SJCRH30 (cell line): ENCODE results near the gene MYL6B. TPM values are rescaled to one million over a fixed set of nuclear protein-coding genes. Genes with fewer than 3 reads are reported as not detected.
A peak's percentile ranks its signal among the peaks of the same experiment; 100 is the strongest.

Source experiments
- DNase-seq, 2 experiments: peaks; one replicate each; pipeline ENCODE4 v3.0.0-alpha.2; 2015 to 2020
- H3K27ac ChIP-seq: fragments of 250-450 bp; sonication (Bioruptor Pico); 2 replicates; pipeline ENCODE4 v1.5.1; 2020; ENCODE audit warnings: mild to moderate bottlenecking, moderate library complexity
- H3K27me3 ChIP-seq: fragments of 250-450 bp; sonication (Bioruptor Pico); 2 replicates; pipeline ENCODE4 v1.5.1; 2020; ENCODE audit warnings: mild to moderate bottlenecking, moderate library complexity
- H3K36me3 ChIP-seq: fragments of 250-450 bp; sonication (Bioruptor Pico); 2 replicates; pipeline ENCODE4 v1.5.1; 2020; ENCODE audit warnings: mild to moderate bottlenecking, moderate library complexity
- H3K4me1 ChIP-seq: fragments of 250-450 bp; sonication (Bioruptor Pico); 2 replicates; pipeline ENCODE4 v1.5.1; 2020; ENCODE audit warnings: mild to moderate bottlenecking, moderate library complexity
- H3K4me3 ChIP-seq: fragments of 250-450 bp; sonication (Bioruptor Pico); 2 replicates; pipeline ENCODE4 v1.5.1; 2020; ENCODE audit warnings: mild to moderate bottlenecking, moderate library complexity
- H3K9me3 ChIP-seq: fragments of 250-450 bp; sonication (Bioruptor Pico); replicated peaks from 2 replicates; pipeline ENCODE4 v1.5.1; 2020; ENCODE audit warnings: mild to moderate bottlenecking, moderate library complexity
- total RNA-seq: library from RNA; depleted of rRNA; stranded (reverse); fragments of >200 nt; shearing (Covaris generic); gene quantifications from 2 replicates; pipeline ENCODE4 v1.2.3, GENCODE V29; 2014

The MYL6B gene
- total RNA-seq, 1 experiment from 2014 or later: 199 TPM

DNA sequence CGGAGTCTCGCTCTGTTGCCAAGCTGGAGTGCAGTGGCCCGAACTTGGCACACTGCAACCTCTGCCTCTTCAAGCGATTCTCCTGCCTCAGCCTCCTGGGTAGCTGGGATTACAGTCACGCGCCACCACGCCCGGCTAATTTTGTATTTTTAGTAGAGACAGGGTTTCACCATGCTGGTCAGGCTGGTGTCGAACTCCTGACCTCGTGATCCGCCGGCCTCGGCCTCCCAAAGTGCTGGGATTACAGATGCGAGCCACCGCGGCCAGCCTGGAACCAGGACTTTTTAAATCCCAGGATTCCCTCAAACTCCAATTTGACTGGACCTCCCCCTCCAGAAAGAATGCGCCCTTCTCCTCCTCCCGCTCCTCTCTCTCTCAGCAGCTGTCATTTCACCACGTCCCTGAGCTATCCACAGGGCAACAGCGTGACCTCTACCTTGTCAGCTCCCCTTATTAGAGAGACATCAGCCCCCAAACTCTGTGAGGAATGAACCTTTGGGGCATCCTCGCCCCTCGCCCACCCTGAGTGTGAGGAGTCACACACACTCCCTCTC, 22.4 kb upstream of the MYL6B start:
- Histone ChIP-seq H3K27me3 (no peaks in the 10 kb centered on the region), H3K9me3 (no peaks in the 10 kb centered on the region), H3K27ac (no peak overlapping the region), H3K4me3 (no peak overlapping the region), H3K36me3 (peaks cover 32% of the 10 kb centered on the region), H3K4me1 (peaks cover 14% of the 10 kb centered on the region)
- no peak for DNase-seq

DNA sequence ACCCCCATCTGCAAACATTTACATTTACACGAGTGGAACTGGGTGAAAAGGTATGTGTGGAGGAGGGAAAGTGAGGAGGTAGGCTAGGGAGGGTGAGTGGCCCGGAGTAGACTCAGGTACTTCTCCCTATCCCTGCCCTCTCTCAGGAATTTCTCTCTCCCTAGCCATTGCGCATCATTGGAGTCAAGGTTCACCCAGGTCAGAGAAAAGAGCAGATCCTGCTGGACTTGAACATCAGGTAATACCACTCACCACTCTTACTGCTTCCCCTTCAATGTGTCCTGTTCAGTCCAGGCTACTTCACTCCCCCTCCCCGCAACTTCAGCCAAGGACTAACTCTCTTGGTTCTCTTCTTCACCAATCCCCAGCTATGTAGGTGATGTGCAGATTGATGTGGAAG, 21.5 kb upstream of the MYL6B start:
- Histone ChIP-seq H3K27me3 (no peaks in the 10 kb centered on the region), H3K36me3 (peaks cover 34% of the 10 kb centered on the region), H3K27ac (no peak overlapping the region), H3K9me3 (no peaks in the 10 kb centered on the region), H3K4me1 (peaks cover 14% of the 10 kb centered on the region), H3K4me3 (no peak overlapping the region)
- DNase-seq: no peak

DNA sequence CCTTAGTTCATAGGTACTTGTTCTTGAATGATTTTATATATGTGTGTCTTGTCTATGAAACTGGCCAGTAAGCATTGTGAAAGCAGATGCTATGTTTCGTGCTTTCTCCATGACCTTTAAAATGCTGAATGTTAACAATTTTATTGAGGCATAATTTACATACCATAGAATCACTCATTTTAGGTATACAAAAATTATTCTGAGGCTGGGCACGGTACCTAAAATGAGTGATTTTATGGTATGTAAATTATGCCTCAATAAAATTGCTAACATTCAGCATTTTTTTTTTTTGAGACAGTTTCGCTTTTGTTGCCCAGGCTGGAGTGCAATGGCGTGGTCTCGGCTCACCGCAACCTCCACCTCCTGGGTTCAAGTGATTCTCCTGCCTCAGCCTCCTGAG, 17.5 kb upstream of the MYL6B start:
- DNase-seq: no peak
- Histone ChIP-seq H3K9me3 (no peaks in the 10 kb centered on the region), H3K27ac (no peak overlapping the region), H3K4me1 (peaks cover 2% of the 10 kb centered on the region; the same call in 1 of the 2 replicates), H3K4me3 (no peak overlapping the region), H3K27me3 (no peaks in the 10 kb centered on the region), H3K36me3 (peaks cover 56% of the 10 kb centered on the region)

DNA sequence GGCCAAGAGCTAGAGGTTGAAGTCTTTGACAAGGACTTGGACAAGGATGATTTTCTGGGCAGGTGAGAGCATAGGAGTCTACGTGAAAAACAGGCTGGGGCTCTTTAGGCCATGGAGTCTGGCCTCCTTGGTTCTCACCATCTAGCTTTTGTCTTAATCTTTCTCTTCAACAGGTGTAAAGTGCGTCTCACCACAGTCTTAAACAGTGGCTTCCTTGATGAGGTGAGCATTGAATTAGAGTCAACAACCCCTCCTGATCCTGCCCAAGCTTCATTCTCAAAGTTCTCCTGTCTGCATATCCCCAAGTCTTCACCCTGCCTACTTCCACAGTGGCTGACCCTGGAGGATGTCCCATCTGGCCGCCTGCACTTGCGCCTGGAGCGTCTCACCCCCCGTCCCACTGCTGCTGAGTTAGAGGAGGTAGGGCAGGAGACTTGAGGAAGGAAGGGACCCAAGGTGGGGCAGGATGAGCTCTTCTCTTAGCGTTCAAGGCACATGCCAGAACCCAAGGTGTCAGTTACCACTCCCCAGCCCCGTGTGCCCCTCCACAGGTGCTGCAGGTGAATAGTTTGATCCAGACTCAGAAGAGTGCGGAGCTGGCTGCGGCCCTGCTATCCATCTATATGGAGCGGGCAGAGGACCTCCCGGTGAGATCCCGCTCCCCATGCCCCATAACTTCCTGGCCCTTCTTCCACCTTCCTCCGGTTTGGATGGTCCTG, 14.4 kb upstream of the MYL6B start:
- Histone ChIP-seq H3K27me3 (no peaks in the 10 kb centered on the region), H3K36me3 (peaks cover 52% of the 10 kb centered on the region), H3K4me3 (no peak overlapping the region), H3K4me1 (no peaks in the 10 kb centered on the region), H3K9me3 (no peaks in the 10 kb centered on the region), H3K27ac (no peak overlapping the region)
- DNase-seq: no peak

DNA sequence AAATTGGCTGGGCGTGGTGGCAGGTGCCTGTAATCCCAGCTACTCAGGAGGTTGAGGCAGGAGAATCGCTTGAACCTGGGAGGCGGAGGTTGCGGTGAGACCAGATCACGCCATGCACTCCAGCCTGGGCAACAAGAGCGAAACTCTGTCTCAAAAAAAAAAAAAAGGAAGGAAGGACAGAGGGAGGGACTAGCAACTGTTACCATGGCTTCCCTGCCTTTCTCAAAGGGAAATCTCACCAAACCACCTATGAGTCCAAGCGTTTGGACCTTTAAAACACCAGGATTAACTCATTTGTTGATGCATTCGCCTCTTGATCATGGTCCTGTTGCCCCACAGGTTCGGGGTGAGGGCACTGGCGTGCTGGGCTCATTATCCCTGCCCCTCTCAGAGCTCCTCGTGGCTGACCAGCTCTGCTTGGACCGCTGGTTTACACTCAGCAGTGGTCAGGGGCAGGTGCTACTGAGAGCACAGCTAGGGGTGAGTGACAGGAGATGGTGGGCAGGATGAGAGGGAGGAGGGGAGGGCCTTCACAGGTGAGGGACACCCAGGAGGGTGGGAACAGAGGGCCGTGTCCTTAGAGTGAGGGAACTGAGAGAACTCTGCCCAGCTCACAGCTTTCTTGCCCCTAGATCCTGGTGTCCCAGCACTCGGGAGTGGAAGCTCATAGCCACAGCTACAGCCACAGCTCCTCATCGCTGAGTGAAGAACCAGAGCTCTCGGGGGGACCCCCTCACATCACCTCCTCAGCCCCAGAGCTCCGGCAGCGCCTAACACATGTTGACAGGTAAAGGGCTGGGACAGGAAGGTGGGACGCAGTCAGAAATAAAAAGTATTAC, 10.2 kb upstream of the MYL6B start:
- Histone ChIP-seq H3K4me1 (peaks cover 7% of the 10 kb centered on the region), H3K27ac (no peak overlapping the region), H3K9me3 (no peaks in the 10 kb centered on the region), H3K27me3 (no peaks in the 10 kb centered on the region), H3K36me3 (peaks cover 53% of the 10 kb centered on the region), H3K4me3 (no peak overlapping the region)
- DNase-seq: no peak

DNA sequence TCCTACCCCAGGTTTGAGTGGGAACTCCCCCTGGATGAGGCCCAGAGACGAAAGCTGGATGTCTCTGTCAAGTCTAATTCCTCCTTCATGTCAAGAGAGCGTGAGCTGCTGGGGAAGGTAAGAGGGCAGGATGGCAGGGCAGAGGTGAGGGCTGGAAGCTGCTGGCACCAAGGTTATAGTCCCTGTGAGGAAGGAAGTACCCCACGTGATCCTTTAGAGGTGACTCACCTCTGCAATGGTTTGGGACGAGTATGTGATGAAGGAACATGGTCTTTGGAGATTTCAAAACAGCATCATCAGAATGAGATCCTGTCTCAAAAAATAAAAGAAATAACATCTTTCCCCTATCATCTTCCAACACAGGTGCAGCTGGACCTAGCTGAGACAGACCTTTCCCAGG, 9.2 kb upstream of the MYL6B start:
- no peak overlapping the region for H3K4me3 ChIP-seq
- H3K4me1 ChIP-seq: peaks cover 7% of the 10 kb centered on the region
- peaks cover 43% of the 10 kb centered on the region for H3K36me3 ChIP-seq
- no peak for DNase-seq
- no peak overlapping the region for H3K27ac ChIP-seq
- no peaks in the 10 kb centered on the region for H3K9me3 ChIP-seq
- H3K27me3 ChIP-seq: no peaks in the 10 kb centered on the region

DNA sequence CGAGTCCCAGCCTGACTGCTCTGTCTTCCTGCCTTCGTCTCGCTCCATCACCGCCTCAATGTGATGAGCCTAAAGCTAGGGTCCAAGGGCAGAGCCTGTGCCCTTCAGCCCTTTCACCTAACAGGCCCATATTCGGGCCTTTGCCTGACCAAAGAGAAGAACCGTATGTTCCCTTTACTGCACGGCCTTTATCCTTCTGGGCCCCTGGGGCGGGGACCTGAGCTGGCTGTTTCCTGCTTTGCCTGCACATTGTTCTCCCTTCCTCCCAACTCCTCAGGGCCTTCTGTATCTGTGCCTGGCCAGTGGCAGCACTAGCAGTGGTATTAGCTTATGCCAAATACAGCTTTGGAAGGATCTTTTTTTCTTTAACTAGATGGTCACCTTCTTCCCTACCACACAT, 8.5 kb upstream of the MYL6B start:
- Histone ChIP-seq H3K27me3 (no peaks in the 10 kb centered on the region), H3K4me3 (no peak overlapping the region), H3K9me3 (no peaks in the 10 kb centered on the region), H3K27ac (no peak overlapping the region), H3K36me3 (peaks cover 36% of the 10 kb centered on the region), H3K4me1 (peaks cover 7% of the 10 kb centered on the region)
- DNase-seq: no peak

DNA sequence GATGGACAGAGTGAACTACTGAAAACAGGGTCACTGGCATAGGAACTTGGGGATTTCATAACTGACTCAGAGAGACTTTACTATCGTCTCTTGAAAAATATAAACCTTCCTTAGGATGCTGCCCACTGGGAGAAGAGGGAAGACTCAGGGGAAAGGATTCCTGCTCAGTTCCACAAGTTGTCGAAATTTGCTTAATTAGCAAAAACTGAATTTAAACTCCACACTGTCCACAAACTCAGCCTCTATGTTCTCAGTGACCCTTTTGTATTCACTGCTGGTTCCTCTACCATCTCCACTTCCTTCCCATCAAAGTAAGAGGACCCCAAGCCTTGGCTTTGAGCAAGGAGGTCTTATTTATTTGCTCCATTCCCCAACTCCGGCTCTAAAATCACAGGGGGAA, 7.2 kb upstream of the MYL6B start:
- H3K4me3 ChIP-seq: no peak overlapping the region
- H3K4me1 ChIP-seq: peaks cover 7% of the 10 kb centered on the region
- H3K27me3 ChIP-seq: no peaks in the 10 kb centered on the region
- DNase-seq: no peak
- H3K36me3 ChIP-seq: peaks cover 32% of the 10 kb centered on the region
- no peaks in the 10 kb centered on the region for H3K9me3 ChIP-seq
- no peak overlapping the region for H3K27ac ChIP-seq

DNA sequence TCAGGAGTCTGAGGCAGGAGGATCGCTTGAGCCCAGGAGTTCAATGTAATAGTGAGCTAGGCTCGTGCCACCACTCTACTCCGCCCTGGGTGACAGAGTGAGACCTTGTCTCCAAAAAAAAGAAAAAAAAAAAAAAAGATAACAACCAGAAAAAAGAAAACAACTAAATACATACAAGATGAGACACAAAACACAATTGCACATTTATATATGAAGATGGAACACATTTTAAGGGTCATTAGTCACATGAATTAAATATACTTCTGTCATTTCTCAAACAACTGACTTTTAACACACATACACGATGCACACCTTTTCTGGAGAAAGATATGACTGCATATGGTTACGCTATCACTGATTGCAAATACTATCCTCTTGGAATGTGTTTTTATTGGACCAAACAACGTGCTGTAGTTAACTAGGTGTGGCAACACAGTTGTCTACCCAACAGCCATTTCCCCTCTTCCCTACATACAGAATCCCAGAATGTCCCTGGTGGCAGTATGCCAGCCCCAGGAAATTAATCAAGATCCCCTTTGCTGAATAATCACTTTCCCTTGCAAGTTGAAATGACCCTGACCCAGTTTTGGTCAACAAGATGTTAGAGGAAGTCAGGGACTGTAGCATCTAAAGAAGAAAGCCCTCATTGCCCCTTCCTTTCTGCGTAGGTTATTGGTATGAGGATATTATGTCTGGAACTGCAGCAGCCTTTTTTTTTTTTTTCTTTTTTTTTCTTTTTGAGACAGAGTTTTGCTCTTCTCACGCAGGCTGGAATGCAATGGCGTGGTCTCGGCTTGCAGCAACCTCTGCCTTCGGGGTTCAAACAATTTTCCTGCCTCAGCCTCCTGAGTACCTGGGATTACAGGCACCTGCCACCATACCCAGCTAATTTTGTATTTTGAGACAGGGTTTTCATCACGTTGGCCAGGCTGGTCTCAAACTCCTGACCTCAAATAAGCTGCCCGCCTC, 5.6 kb upstream of the MYL6B start:
- Histone ChIP-seq H3K27me3 (no peaks in the 10 kb centered on the region), H3K4me1 (peaks cover 7% of the 10 kb centered on the region), H3K36me3 (peaks cover 26% of the 10 kb centered on the region), H3K27ac (no peak overlapping the region), H3K9me3 (no peaks in the 10 kb centered on the region), H3K4me3 (no peak overlapping the region)
- peak in 1 of 2 experiments; percentile 45 for DNase-seq

DNA sequence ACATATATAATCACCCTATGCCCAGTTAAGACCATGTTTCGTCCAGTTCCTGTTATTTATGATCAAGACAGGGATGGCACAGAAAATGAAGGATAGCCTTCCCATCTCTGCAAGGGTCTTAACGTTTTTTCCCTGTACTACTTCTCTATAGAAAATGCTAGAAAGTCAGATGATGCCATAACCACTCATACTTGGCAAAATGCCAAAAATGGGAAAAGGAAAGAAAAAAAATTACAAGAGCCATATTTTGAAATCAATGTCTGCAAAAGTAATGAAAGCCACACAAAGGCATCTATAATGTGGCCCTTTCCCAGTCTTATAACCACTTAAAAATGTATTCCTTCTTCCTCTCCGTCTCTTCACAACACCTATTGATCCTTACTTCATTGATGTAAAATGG, 1.8 kb upstream of the MYL6B start:
- no peak overlapping the region for H3K27ac ChIP-seq
- H3K27me3 ChIP-seq: no peaks in the 10 kb centered on the region
- H3K4me3 ChIP-seq: no peak overlapping the region
- no peaks in the 10 kb centered on the region for H3K9me3 ChIP-seq
- H3K36me3 ChIP-seq: 0 out of 2 replicates have a peak, but pooled peaks cover 4% of the 10 kb centered on the region
- peaks cover 32% of the 10 kb centered on the region for H3K4me1 ChIP-seq
- peak in 1 of 2 experiments; percentile 37 for DNase-seq

DNA sequence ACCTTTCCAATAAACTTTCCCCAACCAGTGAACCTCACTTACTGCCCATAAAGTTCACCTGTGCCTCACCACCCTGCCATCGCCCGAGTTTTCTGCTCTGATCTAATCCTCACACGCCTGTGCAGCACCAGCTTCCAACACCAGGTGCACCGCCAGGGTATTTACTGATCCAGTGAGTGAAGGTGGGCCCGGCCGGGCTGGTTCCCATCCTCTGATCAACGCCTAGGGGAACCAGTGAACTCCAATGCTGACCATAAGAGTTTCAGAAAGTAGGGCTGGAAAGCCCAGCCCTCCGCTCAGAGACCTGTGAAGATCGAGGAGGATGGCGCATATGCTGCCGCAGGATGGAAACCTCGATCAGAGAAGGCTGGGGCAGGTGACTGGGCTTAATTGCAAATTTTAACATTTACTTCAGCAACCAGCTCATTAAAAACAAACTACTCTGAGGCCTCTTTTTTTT, 685 bp upstream of the MYL6B start:
- Histone ChIP-seq H3K27me3 (no peaks in the 10 kb centered on the region), H3K9me3 (no peaks in the 10 kb centered on the region), H3K4me3 (peak overlapping the region; percentile 69), H3K36me3 (peaks cover 10% of the 10 kb centered on the region; the same call in 1 of the 2 replicates), H3K27ac (peak overlapping the region; percentile 95), H3K4me1 (peaks cover 31% of the 10 kb centered on the region)
- peak; percentile 31 to 44 for DNase-seq

DNA sequence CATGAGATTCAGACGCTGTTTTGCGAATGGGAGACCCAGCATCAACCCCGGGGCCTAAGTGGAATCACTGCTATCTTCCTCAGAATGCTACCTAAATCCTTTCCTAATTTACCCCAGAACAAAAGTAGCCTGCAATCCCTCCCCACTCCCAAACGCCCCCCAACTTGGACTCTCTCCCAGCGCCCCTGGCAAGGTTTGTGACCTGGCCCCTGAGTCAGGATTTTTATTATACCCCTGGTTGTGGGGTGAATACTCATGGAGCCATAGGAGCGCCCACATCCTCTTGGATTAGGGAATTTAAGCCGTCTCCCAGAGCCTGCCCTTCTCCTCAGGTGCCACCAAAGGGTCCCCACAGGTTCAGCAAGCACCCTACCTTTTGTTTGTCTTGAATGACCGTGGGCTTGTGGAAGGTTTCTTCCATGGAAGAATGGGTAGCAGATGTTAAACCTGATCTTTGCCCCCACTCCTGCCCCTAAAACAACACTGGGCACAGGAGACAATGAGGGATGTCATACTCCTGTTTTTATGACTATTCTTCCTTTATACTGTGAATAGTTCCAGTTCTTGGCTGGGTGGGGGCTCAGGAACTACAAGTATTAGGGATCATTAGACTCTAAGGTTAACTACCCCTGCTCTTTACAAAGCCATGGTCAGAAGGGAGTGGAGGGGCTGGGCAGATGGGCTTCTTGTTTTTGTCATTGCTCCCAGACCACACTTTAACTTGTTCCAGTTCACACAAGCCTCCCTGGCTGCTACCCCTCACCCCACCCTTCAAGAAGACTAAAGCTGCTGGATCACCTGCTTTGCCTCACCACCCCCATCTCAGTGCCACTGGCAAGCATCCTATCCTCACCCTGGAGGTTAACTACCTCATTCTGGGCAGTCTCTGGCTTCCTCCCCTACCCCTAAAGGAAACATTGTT, 630 bp downstream of the MYL6B start:
- H3K27me3 ChIP-seq: no peaks in the 10 kb centered on the region
- DNase-seq: no peak
- H3K27ac ChIP-seq: peak overlapping the region; percentile 95
- peaks cover 29% of the 10 kb centered on the region for H3K4me1 ChIP-seq
- no peaks in the 10 kb centered on the region for H3K9me3 ChIP-seq
- H3K36me3 ChIP-seq: peaks cover 10% of the 10 kb centered on the region; the same call in 1 of the 2 replicates
- H3K4me3 ChIP-seq: peak overlapping the region; percentile 69

DNA sequence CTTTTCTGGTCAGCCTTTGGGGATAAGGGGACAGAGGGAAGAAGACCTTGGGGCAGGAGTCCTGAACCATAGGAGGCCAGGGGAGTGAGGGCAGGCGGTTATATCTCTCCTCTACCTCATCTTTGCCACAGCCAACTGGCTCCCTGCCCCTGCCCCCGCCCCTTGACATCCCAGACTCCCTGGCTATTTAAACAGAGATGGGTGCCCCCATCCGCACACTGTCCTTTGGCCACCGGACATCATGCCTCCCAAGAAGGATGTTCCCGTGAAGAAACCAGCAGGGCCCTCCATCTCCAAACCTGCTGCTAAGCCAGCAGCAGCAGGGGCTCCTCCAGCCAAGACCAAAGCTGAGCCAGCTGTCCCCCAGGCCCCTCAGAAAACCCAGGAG, 1.3 kb downstream of the MYL6B start:
- Histone ChIP-seq H3K4me1 (peaks cover 29% of the 10 kb centered on the region), H3K36me3 (peaks cover 10% of the 10 kb centered on the region; the same call in 1 of the 2 replicates), H3K4me3 (peak overlapping the region; percentile 69), H3K27me3 (no peaks in the 10 kb centered on the region), H3K27ac (peak overlapping the region; percentile 95), H3K9me3 (no peaks in the 10 kb centered on the region)
- peak; percentile 41 to 56 for DNase-seq
